Hepatocyte (in vitro differentiated cells): ENCODE data around the gene NKIRAS1.

Experiments used
- EZH2 ChIP-seq: fragments of 200-600 bp; sonication (generic); IDR thresholded peaks from 2 replicates; pipeline ENCODE4 v1.6.1; 2016; ENCODE audit warnings: antibody characterized with exemption, mild to moderate bottlenecking, borderline replicate concordance
- TF ChIP-seq, protein P1 (sequence below): fragments of 200-600 bp; sonication (generic); IDR thresholded peaks from 2 replicates; pipeline ENCODE4 v1.5.1; 2016; ENCODE audit warnings: antibody characterized with exemption, mild to moderate bottlenecking; ENCODE audit not compliant: poor library complexity

DNA sequence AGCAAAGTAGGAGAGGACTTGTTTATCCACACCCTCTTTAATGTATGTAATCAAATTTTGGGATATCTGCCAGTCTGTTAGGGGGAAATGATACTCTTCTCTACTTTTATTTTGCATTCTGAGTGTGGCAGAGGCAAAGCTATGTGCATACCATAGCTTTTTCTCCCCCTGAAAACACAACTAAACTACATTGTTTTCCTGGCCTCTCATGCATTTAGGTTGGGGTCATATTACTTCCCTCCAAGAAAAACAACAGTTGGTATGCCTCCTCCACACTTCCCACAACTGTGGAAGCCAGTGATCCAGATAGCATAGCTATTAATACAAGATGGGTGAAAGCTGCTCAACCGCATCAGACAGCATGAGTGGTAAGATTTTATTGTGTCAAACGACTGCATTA, 7.0 kb upstream of the NKIRAS1 start:
- TF ChIP-seq, protein P1, sequence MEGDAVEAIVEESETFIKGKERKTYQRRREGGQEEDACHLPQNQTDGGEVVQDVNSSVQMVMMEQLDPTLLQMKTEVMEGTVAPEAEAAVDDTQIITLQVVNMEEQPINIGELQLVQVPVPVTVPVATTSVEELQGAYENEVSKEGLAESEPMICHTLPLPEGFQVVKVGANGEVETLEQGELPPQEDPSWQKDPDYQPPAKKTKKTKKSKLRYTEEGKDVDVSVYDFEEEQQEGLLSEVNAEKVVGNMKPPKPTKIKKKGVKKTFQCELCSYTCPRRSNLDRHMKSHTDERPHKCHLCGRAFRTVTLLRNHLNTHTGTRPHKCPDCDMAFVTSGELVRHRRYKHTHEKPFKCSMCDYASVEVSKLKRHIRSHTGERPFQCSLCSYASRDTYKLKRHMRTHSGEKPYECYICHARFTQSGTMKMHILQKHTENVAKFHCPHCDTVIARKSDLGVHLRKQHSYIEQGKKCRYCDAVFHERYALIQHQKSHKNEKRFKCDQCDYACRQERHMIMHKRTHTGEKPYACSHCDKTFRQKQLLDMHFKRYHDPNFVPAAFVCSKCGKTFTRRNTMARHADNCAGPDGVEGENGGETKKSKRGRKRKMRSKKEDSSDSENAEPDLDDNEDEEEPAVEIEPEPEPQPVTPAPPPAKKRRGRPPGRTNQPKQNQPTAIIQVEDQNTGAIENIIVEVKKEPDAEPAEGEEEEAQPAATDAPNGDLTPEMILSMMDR, result no peak
- no peak for TF ChIP-seq EZH2
